GM10266 (cell line): ENCODE data around the gene DDX39A.
"Not testable (repeated sequence)": the region's sequence is repeated elsewhere in the genome, so short reads cannot be mapped to it uniquely, and the experiment has no call there.

Source experiments
- DNase-seq: peaks from one replicate; pipeline ENCODE4 v3.0.0; 2012; ENCODE audit errors: extremely low spot score
- TF ChIP-seq, protein P1 (sequence below): IDR thresholded peaks from 2 replicates; pipeline ENCODE4 v1.5.1; 2012; ENCODE audit warnings: mild to moderate bottlenecking, low read depth; ENCODE audit not compliant: control insufficient read depth, insufficient read depth; ENCODE audit errors: missing control alignments

The DDX39A gene

DNA sequence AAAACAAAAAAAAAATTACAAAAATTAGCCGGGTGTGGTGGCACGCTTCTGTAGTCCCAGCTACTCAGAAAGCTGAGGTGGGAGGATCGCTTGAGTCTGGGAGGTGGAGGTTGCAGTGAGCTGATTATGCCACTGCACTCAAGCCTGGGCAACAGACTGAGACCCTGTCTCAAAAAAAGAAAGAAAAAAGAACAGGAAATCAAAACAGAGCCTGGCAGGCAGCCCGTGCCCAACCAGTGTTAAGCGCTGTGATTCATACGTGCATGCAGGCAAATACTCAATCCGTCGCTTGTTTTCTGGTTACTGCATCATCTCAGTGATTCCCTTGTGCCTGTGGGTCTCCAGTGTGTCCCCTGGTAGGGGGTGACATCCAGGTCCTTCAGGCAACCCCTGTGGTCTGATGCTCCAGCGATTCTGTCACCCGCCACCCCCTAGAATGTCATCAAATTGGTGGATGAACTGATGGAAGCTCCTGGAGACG is 18.1 kb downstream of the DDX39A start:
- peak; percentile 2 for DNase-seq
- TF ChIP-seq, protein P1, sequence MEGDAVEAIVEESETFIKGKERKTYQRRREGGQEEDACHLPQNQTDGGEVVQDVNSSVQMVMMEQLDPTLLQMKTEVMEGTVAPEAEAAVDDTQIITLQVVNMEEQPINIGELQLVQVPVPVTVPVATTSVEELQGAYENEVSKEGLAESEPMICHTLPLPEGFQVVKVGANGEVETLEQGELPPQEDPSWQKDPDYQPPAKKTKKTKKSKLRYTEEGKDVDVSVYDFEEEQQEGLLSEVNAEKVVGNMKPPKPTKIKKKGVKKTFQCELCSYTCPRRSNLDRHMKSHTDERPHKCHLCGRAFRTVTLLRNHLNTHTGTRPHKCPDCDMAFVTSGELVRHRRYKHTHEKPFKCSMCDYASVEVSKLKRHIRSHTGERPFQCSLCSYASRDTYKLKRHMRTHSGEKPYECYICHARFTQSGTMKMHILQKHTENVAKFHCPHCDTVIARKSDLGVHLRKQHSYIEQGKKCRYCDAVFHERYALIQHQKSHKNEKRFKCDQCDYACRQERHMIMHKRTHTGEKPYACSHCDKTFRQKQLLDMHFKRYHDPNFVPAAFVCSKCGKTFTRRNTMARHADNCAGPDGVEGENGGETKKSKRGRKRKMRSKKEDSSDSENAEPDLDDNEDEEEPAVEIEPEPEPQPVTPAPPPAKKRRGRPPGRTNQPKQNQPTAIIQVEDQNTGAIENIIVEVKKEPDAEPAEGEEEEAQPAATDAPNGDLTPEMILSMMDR = no peak

DNA sequence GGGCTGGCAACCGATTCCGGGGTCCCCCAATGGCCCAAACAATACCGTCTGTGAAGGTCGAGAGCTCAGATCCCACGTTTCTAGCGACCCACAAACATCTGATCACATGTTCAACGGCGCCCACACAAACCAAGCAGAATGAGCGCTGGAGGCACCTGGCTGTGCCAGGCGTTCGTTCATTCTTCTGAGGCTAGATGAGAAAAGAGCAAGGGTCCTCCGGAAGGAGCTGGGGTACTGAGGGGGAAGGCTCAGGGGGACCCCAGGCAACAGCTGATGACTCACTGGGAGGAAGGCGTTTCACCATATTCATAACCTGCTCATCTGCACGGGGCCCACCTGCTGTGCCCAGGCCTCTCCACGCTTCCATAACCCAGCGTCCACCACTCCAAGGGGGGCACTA is 22.0 kb downstream of the DDX39A start:
- not testable (repeated sequence) for DNase-seq

DNA sequence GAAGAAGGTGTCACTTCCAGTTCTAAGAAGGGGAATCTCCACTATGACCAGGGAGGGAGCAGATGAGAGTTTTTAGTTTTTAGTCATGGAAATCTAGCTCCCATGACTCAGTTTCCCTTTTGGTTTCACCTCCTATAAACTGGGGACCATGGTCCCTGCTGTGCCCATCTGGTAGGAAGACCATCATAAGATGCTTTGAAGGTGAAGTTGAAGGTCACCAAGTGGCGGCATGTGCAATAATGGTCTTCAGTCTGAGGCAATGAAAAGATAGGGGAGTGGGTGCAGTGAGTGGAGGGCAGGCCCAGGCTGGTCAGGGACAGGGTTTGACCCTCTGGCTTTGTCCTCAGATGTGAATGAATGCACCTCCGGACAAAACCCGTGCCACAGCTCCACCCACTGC is 22.4 kb downstream of the DDX39A start:
- not testable (repeated sequence) for DNase-seq

DNA sequence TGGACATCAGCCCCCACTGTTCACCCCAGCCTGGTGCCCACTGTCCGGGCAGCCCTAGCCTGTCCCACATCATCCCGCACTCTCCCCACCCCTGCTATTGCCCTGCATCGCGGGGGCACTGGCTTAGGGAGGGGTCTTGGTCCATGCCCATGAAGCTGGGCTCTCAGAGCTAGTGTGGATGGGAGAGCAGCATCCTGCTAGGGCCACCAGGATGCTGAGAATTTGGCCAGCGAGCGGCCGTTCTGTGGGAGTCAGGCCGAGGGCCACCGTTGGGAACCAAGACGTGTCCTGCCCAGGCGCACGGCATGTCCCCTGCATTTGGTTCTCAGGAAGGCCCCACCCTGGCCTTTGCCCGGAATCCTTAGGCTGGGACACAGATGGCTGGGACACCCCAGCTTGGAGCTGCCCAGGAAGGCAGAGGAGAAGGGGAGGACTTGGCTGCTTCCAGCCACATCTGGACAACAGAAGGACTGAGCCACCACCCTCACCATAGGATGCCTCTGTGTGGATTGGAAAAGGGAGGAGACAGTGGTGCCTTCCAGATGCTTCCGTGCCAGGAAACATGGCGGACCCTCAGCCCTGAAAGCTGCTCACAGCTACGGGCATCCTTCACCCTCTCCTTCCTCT is 23.3 kb downstream of the DDX39A start:
- TF ChIP-seq, protein P1 = no peak
- no peak for DNase-seq

DNA sequence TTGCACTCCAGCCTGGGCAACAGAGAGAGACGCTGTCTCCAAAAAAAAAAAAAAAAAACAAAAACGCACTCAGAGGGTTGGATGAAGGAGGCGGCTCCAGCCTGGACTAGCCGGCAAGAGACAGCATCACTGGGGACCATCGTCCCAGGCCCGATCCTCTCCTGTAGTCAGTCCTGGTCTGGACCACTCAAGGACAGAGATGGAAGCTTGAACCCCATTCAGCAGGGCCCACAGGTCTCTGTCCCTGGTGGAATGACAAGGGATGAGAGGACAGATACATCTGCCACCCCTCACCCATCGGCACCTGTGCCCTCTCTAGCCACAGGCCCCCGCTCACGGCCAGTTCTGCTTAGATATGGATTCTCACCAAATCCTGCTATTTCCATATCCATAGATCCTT is 23.9 kb downstream of the DDX39A start:
- TF ChIP-seq, protein P1 = no peak
- no peak for DNase-seq

DNA sequence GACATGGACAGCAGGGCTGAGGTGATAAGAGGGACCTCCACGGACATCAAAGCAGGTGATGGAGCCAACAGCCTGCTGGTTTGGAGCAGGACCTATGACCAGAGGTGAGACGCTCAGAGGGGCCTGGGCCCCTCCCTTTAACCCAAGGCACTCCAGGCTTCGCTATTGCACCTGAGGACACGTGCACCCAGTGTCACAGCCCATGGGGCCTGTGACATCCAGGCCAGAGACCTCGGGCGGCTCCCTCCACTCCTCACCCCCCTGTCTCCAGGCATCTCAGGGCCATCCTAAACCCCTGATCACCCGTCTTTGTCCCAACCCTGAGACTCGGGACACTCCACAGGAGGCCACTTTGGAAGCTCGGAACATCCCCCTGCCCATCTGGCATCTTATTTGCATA is 25.0 kb downstream of the DDX39A start:
- TF ChIP-seq, protein P1 = no peak
- DNase-seq = peak; percentile 3

DNA sequence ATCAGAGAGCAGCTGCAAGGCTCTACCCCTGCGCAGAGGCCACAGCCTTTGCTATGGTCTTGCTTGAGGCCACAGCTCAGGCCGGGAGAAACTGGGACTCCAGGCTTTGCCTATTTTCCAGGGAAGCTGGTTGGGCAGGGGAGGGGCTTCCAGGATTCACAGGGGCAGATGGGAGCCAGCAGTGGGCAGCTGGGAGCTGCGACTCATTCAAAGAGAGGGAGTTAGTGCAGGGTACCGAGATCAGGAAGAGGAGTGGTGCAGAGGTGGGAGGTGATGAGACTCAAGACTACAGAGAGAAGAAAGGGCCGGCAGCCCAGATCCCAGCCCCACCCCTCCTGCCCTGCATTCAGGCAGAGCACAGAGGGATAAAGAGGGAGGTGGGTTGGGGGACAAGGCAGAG is 25.8 kb downstream of the DDX39A start:
- no peak for DNase-seq
- TF ChIP-seq, protein P1 = no peak

DNA sequence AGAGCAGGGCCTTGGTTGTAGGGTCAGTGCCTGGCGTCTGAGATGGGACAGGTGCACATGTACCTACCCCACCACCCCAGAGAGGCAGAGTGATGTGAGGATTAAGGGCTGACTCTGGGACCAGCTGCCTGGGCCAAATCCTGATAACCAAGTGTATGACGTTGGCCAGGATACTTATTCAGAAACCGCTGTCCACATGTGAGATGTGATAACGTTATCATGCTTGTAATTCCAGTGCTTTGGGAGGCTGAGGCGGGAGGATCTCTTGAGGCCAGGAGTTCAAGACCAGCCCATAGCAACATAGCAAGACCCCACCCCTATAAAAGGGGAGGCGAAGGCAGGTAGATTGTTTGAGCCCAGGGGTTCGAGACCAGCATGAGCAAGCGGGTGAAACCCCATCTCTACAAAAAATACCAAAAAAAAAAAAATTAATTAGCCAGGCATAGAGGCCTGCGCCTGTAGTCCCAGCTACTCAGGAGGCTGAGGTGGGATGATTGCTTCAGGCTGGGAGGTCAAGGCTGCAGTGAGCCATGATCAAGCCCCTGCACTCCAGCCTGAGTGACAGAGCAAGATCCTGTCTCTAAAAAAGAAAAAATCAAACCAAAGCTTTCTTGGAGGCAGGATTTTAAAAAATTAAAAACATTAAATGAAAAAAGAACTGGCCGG is 27.9 kb downstream of the DDX39A start:
- TF ChIP-seq, protein P1 = no peak
- no peak for DNase-seq
